ENCODE data around the gene EPHA8.

The EPHA8 gene

DNA sequence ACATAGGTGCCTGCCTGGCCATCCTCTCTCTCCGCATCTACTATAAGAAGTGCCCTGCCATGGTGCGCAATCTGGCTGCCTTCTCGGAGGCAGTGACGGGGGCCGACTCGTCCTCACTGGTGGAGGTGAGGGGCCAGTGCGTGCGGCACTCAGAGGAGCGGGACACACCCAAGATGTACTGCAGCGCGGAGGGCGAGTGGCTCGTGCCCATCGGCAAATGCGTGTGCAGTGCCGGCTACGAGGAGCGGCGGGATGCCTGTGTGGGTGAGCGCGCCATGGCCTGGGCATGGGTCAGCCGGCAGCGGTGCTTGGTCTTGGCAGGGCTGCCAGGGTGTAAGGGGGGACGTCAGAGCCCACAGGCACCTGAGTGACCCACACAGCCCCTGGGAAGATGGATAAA lies 13.3 kb downstream of the EPHA8 start:
- in situ Hi-C loops (cut with HindIII; ENCODE audit: low pct_unique_long_range_greater_than_20kb, low sequenced_read_pairs), result no loop called here
- DNase-seq (ENCODE audit: low read depth in 1 of 2, low spot score in 1 of 2), result no peak
- TF ChIP-seq JUND (IDR thresholded peaks at IDR 0.05; ENCODE audit: low read depth), result no peak

DNA sequence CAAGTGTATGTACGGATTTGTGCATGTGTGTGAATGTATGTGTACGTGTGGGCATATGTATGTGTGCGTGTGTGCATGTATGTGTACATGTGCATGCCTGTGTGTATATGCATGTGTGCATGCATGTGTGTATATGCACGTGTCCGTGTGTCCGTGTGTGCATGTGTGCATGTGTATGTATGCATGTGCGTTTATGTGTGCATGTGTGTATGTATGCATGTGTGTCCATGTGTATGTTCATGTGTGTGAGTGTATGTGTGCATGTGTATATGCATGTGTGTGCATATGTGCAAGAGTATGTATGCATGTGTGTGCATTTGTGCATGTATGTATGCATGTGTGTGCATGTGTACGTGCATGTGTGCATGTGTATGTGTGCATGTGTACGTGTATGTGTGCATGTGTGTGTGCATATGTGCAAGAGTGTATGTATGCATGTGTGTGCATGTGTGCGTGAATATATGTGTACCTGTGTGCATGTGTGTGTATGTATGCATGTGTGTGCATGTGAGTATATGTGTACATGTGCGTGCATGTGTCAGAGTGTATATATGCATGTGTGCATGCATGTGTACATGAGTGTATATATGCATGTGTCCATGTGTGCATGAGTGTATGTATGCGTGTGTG lies 15.6 kb downstream of the EPHA8 start:
- in situ Hi-C loops (cut with HindIII; ENCODE audit: low pct_unique_long_range_greater_than_20kb, low sequenced_read_pairs), result no loop called here
- TF ChIP-seq JUND (IDR thresholded peaks at IDR 0.05; ENCODE audit: low read depth), result no peak
- DNase-seq (ENCODE audit: low read depth in 1 of 2, low spot score in 1 of 2), result no peak

DNA sequence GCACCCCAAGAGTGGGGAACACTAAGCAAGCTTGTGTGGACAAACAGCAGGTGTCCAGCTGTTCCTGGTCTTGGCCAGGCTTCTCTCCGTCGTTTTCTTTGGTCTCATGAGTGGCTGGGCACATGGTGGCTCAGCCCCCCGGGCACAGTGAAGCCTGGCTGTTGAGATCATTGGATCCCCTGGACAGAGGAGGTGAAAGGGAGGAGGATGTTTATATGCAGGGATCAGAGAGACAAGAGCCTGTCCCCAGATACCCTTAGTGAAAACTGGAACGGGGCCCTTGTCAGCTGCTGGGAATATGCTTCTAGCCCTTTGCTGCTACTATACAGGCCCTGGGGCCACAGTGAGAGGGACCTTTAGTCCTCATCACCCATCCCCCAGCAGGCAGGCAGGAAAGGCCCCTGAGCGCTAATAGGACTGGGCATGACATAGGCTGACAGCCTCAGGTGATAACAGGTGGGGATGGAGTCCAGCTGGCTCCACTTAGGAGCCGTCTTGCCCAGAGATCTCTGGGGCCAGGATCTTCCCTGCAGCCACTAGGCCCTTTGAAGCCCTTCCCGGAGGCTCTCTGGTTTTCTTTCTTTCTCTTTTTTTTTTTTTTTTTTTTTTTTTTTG lies 16.4 kb downstream of the EPHA8 start:
- no peak for TF ChIP-seq JUND (IDR thresholded peaks at IDR 0.05; ENCODE audit: low read depth)
- DNase-seq (ENCODE audit: low read depth in 1 of 2, low spot score in 1 of 2), result no peak
- in situ Hi-C loops (cut with HindIII; ENCODE audit: low pct_unique_long_range_greater_than_20kb, low sequenced_read_pairs), result no loop called here

DNA sequence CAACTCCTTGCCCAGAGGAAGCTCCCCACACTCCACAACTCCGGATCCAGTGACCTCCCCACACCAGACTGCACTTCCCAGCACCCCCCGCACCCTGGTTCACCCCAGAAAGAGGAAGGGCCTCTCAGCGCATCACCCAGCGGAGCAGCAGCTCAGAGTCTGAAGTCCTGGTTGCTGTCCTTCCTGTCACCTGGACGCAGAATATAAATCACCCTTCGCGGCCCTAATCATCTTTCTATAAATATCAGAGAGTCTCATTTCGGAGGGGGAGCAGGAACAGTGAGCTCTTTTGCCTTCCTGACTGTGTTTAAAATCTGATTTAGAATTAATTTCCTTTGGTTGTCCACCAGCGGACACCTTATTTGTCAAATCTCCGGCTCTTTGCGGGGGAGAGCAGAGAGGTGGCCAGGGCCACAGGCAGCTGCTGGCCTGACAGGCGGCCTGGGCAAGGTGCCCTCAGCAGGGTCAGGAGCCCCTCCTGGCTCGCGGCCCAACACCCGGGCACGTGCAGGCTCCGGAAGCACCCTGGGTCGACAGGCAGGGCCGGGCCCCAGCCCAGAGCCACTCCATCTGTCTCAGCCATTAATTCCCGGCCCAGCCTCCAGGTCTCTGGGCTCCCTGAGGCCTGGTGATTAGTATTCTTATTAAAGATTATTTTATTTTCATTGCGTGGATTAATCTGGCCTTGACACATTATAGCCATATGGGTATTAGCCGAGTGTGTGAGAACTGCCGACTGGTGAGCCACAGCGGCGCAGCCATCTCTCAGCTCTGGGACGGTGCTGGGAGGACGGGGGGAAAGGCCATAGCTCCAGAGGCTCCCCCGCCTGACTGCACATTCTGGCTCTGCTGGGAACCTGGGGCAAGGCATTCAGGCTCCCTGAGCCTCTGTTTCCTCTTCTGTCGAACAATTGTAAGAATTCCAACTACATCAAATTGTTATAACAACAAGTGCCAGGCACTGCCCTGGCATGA lies 19.7 kb downstream of the EPHA8 start:
- in situ Hi-C loops (cut with HindIII; ENCODE audit: low pct_unique_long_range_greater_than_20kb, low sequenced_read_pairs), result no loop called here
- TF ChIP-seq JUND (IDR thresholded peaks at IDR 0.05; ENCODE audit: low read depth), result no peak
- no peak for DNase-seq (ENCODE audit: low read depth in 1 of 2, low spot score in 1 of 2)

DNA sequence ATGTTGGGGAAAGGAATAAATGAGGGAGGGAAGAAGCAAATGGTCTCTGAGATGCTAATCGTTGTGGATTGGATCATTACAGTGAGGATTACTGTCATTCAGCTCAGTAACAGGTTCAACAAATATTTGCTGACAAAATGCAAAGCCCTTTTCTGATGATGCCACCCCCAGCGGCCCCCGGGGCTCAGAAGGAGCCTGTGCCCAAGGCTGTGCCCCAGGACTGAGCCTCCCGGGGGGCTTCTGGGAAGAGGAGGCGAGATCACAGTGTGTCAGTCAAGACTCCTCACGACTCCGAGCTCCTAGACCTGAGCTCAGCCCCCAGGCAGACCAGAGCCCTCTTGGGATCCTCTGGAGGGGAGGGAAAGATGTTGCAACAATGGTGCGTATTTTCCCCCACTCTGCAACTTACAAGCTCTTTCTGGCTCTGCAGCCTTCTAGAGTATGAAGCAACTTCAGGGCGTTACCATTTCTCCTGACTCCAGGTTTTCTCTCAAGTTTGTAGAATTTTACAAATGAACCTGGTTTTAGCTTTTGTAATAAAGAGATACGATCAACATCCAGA lies 20.8 kb downstream of the EPHA8 start:
- in situ Hi-C loops (cut with HindIII; ENCODE audit: low pct_unique_long_range_greater_than_20kb, low sequenced_read_pairs), result no loop called here
- no peak for TF ChIP-seq JUND (IDR thresholded peaks at IDR 0.05; ENCODE audit: low read depth)
- no peak for DNase-seq (ENCODE audit: low read depth in 1 of 2, low spot score in 1 of 2)

DNA sequence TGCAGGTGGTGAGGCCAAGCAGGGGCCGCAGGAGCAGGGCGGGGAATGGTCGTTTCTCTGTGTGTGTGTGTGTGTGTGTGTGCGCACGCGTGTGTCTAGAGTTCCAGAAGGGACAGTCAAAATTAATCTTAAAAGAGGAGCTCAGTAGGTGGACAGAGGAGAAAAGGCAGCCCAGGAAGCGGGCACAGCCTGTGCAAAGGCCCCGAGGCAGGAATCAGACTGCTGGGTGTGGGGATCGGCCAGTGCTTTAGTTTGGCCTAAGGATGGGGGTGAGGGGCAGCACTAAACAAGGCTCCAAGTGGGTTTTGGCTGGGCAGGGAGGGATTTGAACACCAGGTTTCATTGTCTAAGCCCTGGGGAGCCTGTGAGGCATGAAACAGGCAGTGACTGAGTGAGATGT lies 21.7 kb downstream of the EPHA8 start:
- no peak for TF ChIP-seq JUND (IDR thresholded peaks at IDR 0.05; ENCODE audit: low read depth)
- no peak for DNase-seq (ENCODE audit: low read depth in 1 of 2, low spot score in 1 of 2)
- in situ Hi-C loops (cut with HindIII; ENCODE audit: low pct_unique_long_range_greater_than_20kb, low sequenced_read_pairs), result no loop called here

GRCh38 chr1:22585471-22585870 lies 22.2 kb downstream of the EPHA8 start:
- DNase-seq (ENCODE audit: low read depth in 1 of 2, low spot score in 1 of 2), result no peak
- TF ChIP-seq JUND (IDR thresholded peaks at IDR 0.05; ENCODE audit: low read depth), result no peak
- in situ Hi-C loops (cut with HindIII; ENCODE audit: low pct_unique_long_range_greater_than_20kb, low sequenced_read_pairs), result no loop called here

GRCh38 chr1:22586356-22587130 lies 23.3 kb downstream of the EPHA8 start:
- DNase-seq (ENCODE audit: low read depth in 1 of 2, low spot score in 1 of 2), result no peak
- in situ Hi-C loops (cut with HindIII; ENCODE audit: low pct_unique_long_range_greater_than_20kb, low sequenced_read_pairs), result no loop called here
- no peak for TF ChIP-seq JUND (IDR thresholded peaks at IDR 0.05; ENCODE audit: low read depth)

DNA sequence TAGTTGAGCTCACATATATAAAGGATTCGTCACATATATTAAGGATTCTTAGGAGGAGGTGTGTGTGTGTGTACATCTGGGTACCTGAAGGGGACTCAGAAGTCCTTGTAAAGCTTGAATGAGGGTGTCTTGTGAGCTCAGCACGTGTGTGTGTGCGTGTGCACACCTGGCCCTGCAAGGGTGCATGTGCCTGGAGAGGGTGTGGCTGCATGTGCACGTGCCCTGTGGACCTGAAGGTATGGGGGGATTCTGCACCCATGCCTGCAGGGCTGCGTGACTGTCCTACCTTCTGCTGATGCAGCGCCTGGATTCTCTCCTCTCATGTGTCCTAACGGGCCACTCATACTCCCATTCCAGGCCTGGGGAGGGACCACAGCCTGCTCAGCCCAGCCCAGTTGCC lies 24.0 kb downstream of the EPHA8 start:
- in situ Hi-C loops (cut with HindIII; ENCODE audit: low pct_unique_long_range_greater_than_20kb, low sequenced_read_pairs), result no loop called here
- no peak for TF ChIP-seq JUND (IDR thresholded peaks at IDR 0.05; ENCODE audit: low read depth)
- no peak for DNase-seq (ENCODE audit: low read depth in 1 of 2, low spot score in 1 of 2)

- TF ChIP-seq JUND (IDR thresholded peaks at IDR 0.05; ENCODE audit: low read depth), result no peak
- DNase-seq (ENCODE audit: low read depth in 1 of 2, low spot score in 1 of 2), result no peak
- in situ Hi-C loops (cut with HindIII; ENCODE audit: low pct_unique_long_range_greater_than_20kb, low sequenced_read_pairs), result no loop called here
Measured at GRCh38 chr1:22588899-22589422, 25.7 kb downstream of the EPHA8 start.

- in situ Hi-C loops (cut with HindIII; ENCODE audit: low pct_unique_long_range_greater_than_20kb, low sequenced_read_pairs), result no loop called here
Measured at GRCh38 chr1:22591576-22591975, 28.3 kb downstream of the EPHA8 start.

GRCh38 chr1:22592051-22592450 lies 28.8 kb downstream of the EPHA8 start:
- no peak for TF ChIP-seq JUND (IDR thresholded peaks at IDR 0.05; ENCODE audit: low read depth)
- in situ Hi-C loops (cut with HindIII; ENCODE audit: low pct_unique_long_range_greater_than_20kb, low sequenced_read_pairs), result no loop called here
- DNase-seq (ENCODE audit: low read depth in 1 of 2, low spot score in 1 of 2), result no peak

More at GRCh38 chr1:22591576-22591975, 28.3 kb downstream of the EPHA8 start:
- DNase-seq (ENCODE audit: low read depth in 1 of 2, low spot score in 1 of 2), result no peak
- TF ChIP-seq JUND (IDR thresholded peaks at IDR 0.05; ENCODE audit: low read depth), result no peak
